ENCODE results near the gene SH3GL2. TPM values are rescaled to one million over a fixed set of nuclear protein-coding genes. Genes with fewer than 3 reads are reported as not detected.

SH3GL2 gene
- total RNA-seq, 1 experiment from 2014 or later: 1.1 TPM

DNA sequence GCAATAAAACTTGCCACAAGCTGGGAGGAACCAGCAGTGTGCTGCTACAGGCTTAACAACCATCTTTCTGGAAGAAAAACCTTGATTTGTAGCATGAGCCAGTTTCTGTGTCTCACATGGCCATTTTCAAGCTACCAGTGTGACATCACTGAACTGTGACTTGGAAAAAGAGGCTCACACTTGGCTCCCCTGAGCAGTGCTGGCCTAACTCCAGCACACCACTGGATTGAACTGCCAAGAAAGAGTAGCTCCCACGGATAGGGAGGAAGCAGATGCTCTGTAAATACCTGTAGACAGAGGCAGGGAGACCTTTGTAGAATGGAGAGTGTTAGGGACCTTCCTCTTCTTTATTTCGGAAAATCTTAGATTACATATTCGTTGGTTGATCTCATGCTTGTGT is 197.9 kb downstream of the SH3GL2 start:
- BruUV-seq (replicated peaks): no TSS peak
- Mint-ChIP-seq H3K9me3 (ENCODE audit: low read depth, unreplicated experiment) (no peaks in the 10 kb centered on the region), H3K27me3 (ENCODE audit: unreplicated experiment) (peaks cover 14% of the 10 kb centered on the region), H3K27ac (ENCODE audit: unreplicated experiment) (no peak overlapping the region), H3K36me3 (ENCODE audit: insufficient read depth, unreplicated experiment) (no peaks in the 10 kb centered on the region), H3K4me1 (ENCODE audit: low read depth, unreplicated experiment) (no peaks in the 10 kb centered on the region), H3K4me3 (ENCODE audit: low read depth, unreplicated experiment) (no peak overlapping the region)
- CTCF ChIA-PET: no interaction called here
- TF ChIP-seq, protein P1, sequence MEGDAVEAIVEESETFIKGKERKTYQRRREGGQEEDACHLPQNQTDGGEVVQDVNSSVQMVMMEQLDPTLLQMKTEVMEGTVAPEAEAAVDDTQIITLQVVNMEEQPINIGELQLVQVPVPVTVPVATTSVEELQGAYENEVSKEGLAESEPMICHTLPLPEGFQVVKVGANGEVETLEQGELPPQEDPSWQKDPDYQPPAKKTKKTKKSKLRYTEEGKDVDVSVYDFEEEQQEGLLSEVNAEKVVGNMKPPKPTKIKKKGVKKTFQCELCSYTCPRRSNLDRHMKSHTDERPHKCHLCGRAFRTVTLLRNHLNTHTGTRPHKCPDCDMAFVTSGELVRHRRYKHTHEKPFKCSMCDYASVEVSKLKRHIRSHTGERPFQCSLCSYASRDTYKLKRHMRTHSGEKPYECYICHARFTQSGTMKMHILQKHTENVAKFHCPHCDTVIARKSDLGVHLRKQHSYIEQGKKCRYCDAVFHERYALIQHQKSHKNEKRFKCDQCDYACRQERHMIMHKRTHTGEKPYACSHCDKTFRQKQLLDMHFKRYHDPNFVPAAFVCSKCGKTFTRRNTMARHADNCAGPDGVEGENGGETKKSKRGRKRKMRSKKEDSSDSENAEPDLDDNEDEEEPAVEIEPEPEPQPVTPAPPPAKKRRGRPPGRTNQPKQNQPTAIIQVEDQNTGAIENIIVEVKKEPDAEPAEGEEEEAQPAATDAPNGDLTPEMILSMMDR (IDR thresholded peaks at IDR 0.05; ENCODE audit: unreplicated experiment): no peak
- no peak for DNase-seq
- intact Hi-C loops (cut with micrococcal nuclease; ENCODE audit: unreplicated experiment): no loop called here

DNA sequence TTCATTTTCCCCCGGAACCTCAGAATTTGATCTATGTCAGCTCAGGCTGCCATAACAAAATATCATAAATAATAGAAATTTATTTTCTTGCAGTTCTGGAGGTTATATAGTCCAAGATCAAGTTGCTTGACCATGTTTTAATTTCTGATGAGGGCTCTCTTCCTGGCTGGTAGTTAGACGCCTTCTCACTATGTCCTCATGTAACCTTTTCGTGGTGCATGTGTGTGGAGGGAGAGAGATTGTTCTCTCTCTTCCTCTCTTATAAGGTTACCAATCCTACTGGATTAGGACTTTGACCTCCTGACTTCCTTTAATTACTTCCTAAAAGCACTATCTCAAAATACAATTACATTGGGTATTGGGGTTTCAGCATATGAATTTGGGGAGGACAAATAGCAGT is 198.6 kb downstream of the SH3GL2 start:
- intact Hi-C loops (cut with micrococcal nuclease; ENCODE audit: unreplicated experiment): no loop called here

DNA sequence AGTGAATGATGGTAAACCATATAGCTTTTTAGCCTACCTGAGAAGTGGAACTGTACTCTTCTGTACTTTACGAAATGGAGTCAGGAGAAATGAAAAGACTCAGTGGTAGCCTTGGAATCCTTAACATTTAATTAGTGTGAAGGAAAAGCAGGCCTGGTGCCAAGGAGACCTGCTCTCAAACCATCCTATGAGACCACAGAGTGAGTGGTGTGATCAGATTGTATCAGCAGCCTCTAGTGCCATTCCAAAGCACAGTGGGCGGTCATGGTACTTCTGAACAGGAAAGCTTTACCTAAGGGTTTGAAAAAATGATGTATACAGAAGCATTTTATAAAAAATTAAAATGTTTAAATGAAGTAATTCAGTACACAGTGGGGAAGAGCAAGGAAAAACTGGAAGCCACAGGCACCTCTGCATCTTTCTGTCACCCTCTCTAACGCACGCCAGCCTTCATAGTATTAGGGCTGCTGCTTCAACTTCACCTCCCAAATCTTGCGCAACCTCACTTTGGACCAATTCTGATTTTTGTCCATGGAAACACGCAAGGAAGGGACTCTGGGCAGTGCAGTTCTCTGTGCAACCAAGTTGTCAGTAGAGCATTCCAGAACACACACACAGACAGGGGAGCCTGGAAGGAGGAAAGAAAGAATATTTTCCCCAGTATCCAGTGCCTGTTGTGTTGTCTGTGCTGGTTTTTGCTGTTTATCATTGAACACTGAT is 203.7 kb downstream of the SH3GL2 start:
- H3K27ac Mint-ChIP-seq (ENCODE audit: unreplicated experiment): no peak overlapping the region
- TF ChIP-seq, protein P1 (IDR thresholded peaks at IDR 0.05; ENCODE audit: unreplicated experiment): no peak
- H3K36me3 Mint-ChIP-seq (ENCODE audit: insufficient read depth, unreplicated experiment): no peaks in the 10 kb centered on the region

More for the DNA sequence above, 198.6 kb downstream of the SH3GL2 start:
- TF ChIP-seq, protein P1 (IDR thresholded peaks at IDR 0.05; ENCODE audit: unreplicated experiment): no peak
- no peaks in the 10 kb centered on the region for H3K9me3 Mint-ChIP-seq (ENCODE audit: low read depth, unreplicated experiment)
- no peaks in the 10 kb centered on the region for H3K36me3 Mint-ChIP-seq (ENCODE audit: insufficient read depth, unreplicated experiment)
- no TSS peak for BruUV-seq (replicated peaks)
- CTCF ChIA-PET: no interaction called here
- no peaks in the 10 kb centered on the region for H3K4me1 Mint-ChIP-seq (ENCODE audit: low read depth, unreplicated experiment)
- peaks cover 14% of the 10 kb centered on the region for H3K27me3 Mint-ChIP-seq (ENCODE audit: unreplicated experiment)
- no peak for DNase-seq
- no peak overlapping the region for H3K4me3 Mint-ChIP-seq (ENCODE audit: low read depth, unreplicated experiment)
- no peak overlapping the region for H3K27ac Mint-ChIP-seq (ENCODE audit: unreplicated experiment)

DNA sequence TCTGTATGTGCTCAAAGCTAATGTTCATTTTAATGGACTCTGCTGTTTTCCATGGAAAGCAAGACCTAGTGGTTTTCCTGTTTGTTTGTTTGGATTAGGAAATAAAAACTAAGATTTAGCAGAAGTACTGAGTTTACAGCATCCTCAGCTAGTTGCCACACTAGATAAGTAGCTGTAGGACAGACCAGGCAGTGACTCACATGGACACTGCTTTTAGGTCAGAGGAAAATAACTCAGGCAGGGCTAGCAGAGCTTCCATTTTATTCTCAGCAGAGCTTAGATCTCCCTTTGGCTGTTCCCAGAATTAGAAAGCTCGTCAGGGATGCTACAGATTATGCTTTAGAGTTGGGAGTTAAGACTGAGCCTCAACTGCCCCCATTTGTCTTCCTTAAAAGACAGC is 204.4 kb downstream of the SH3GL2 start:
- BruUV-seq (replicated peaks): no TSS peak
- Mint-ChIP-seq H3K4me1 (ENCODE audit: low read depth, unreplicated experiment) (no peaks in the 10 kb centered on the region), H3K27me3 (ENCODE audit: unreplicated experiment) (peaks cover 15% of the 10 kb centered on the region), H3K4me3 (ENCODE audit: low read depth, unreplicated experiment) (no peak overlapping the region), H3K27ac (ENCODE audit: unreplicated experiment) (no peak overlapping the region), H3K9me3 (ENCODE audit: low read depth, unreplicated experiment) (no peaks in the 10 kb centered on the region), H3K36me3 (ENCODE audit: insufficient read depth, unreplicated experiment) (no peaks in the 10 kb centered on the region)
- TF ChIP-seq, protein P1 (IDR thresholded peaks at IDR 0.05; ENCODE audit: unreplicated experiment): no peak
- no peak for DNase-seq
- intact Hi-C loops (cut with micrococcal nuclease; ENCODE audit: unreplicated experiment): no loop called here
- CTCF ChIA-PET: no interaction called here

More for the DNA sequence above, 203.7 kb downstream of the SH3GL2 start:
- CTCF ChIA-PET: no interaction called here
- Mint-ChIP-seq H3K27me3 (ENCODE audit: unreplicated experiment) (peaks cover 15% of the 10 kb centered on the region), H3K9me3 (ENCODE audit: low read depth, unreplicated experiment) (no peaks in the 10 kb centered on the region), H3K4me3 (ENCODE audit: low read depth, unreplicated experiment) (no peak overlapping the region), H3K4me1 (ENCODE audit: low read depth, unreplicated experiment) (no peaks in the 10 kb centered on the region)
- intact Hi-C loops (cut with micrococcal nuclease; ENCODE audit: unreplicated experiment): no loop called here
- no TSS peak for BruUV-seq (replicated peaks)
- no peak for DNase-seq
